Activated naive CD8-positive, alpha-beta T cell treated with anti-CD3 and anti-CD28 coated beads, Interleukin-2, amount 10 ng/mL, durations not matched to agents 7 days and 5 days (primary cell): ENCODE measurements around the gene CPVL. TPM values are rescaled to one million over a fixed set of nuclear protein-coding genes. Genes with fewer than 3 reads are reported as not detected.

ENCODE experiments used
- ATAC-seq: fragments of 150-1000 bp; cut with Tn5 transposase; one replicate; pipeline ENCODE4 v1.10.0; 2021; ENCODE audit warnings: low read depth, moderate library complexity
- POLR2A ChIA-PET: fragments of 350-600 bp; sonication (Branson Sonifier 250); formaldehyde crosslinking; loops from one replicate; lab custom pipeline; 2021; ENCODE audit warnings: antibody characterized with exemption; lab: Charles Lee
- DNase-seq: peaks from one replicate; pipeline ENCODE4 v3.0.0; 2021
- H3K27ac Mint-ChIP-seq: one replicate; pipeline ENCODE4 v1.8.0; 2022; ENCODE audit warnings: mild to moderate bottlenecking, mixed read lengths
- H3K27me3 Mint-ChIP-seq: one replicate; pipeline ENCODE4 v1.8.0; 2022; ENCODE audit warnings: mild to moderate bottlenecking, moderate library complexity, mixed read lengths
- H3K36me3 Mint-ChIP-seq: one replicate; pipeline ENCODE4 v1.8.0; 2021; ENCODE audit warnings: mild to moderate bottlenecking, mixed read lengths
- H3K4me1 Mint-ChIP-seq: one replicate; pipeline ENCODE4 v1.8.0; 2021; ENCODE audit warnings: mixed read lengths
- H3K4me3 Mint-ChIP-seq: one replicate; pipeline ENCODE4 v1.8.0; 2022; ENCODE audit warnings: mild to moderate bottlenecking, moderate library complexity, mixed read lengths
- H3K9me3 Mint-ChIP-seq: one replicate; pipeline ENCODE4 v1.8.0; 2021; ENCODE audit warnings: mixed read lengths
- total RNA-seq, 2 experiments: library from RNA; stranded (reverse); gene quantifications; one replicate each; pipeline ENCODE4 v1.2.3, GENCODE V29; 2021

The CPVL gene
- 1 to 10 TPM in 1 of 2 experiments, under 1 TPM in 1; 0.75 to 1.2 TPM for total RNA-seq

GRCh38 chr7:29146057-29146706 is at the start of gene CPVL:
TSS of gene CPVL (minus strand) at chr7:29146537. CDS start at chr7:29121061, 25,476 bp downstream.
- Mint-ChIP-seq H3K4me3 (no peak within 1 kb of the TSS), H3K27ac (no peak within 1 kb of the TSS), H3K36me3 (no peaks in the 10 kb centered on the region), H3K9me3 (no peaks in the 10 kb centered on the region), H3K27me3 (peaks cover 49% of the 10 kb centered on the region), H3K4me1 (peaks cover 4% of the 10 kb centered on the region)
- DNase-seq: no peak
- POLR2A ChIA-PET: no interaction called here
- ATAC-seq: no peak

- DNase-seq (peak; percentile 69), ATAC-seq (peak; percentile 81)
- POLR2A ChIA-PET: no interaction called here
- H3K27me3 Mint-ChIP-seq: peaks cover 79% of the 10 kb centered on the region
- H3K4me3 Mint-ChIP-seq: peak within 1 kb of the TSS; percentile 92
- H3K36me3 Mint-ChIP-seq: no peaks in the 10 kb centered on the region
- peak within 1 kb of the TSS; percentile 73 for H3K27ac Mint-ChIP-seq
- no peaks in the 10 kb centered on the region for H3K9me3 Mint-ChIP-seq
- peaks cover 19% of the 10 kb centered on the region for H3K4me1 Mint-ChIP-seq
Measured at GRCh38 chr7:29194594-29195427, 48.5 kb upstream of the CPVL start, which contains the start of gene CHN2. TSS of gene CHN2 (plus strand) at chr7:29194775.

- no peak for ATAC-seq
- Mint-ChIP-seq H3K4me3 (peak overlapping the region; percentile 76), H3K4me1 (peaks cover 19% of the 10 kb centered on the region), H3K36me3 (no peaks in the 10 kb centered on the region), H3K9me3 (no peaks in the 10 kb centered on the region), H3K27ac (no peak overlapping the region), H3K27me3 (peaks cover 80% of the 10 kb centered on the region)
- POLR2A ChIA-PET: no interaction called here
- DNase-seq: no peak
Measured at GRCh38 chr7:29194206-29194593, 47.9 kb upstream of the CPVL start.

GRCh38 chr7:29193316-29194205 is 47.2 kb upstream of the CPVL start:
- H3K27ac Mint-ChIP-seq: no peak overlapping the region
- POLR2A ChIA-PET: no interaction called here
- no peaks in the 10 kb centered on the region for H3K36me3 Mint-ChIP-seq
- peak overlapping the region; percentile 28 for H3K4me3 Mint-ChIP-seq
- DNase-seq: no peak
- ATAC-seq: no peak
- H3K4me1 Mint-ChIP-seq: peaks cover 19% of the 10 kb centered on the region
- no peaks in the 10 kb centered on the region for H3K9me3 Mint-ChIP-seq
- peaks cover 79% of the 10 kb centered on the region for H3K27me3 Mint-ChIP-seq

GRCh38 chr7:29192811-29193210 is 46.5 kb upstream of the CPVL start:
- Mint-ChIP-seq H3K9me3 (no peaks in the 10 kb centered on the region), H3K27ac (no peak overlapping the region), H3K27me3 (peaks cover 75% of the 10 kb centered on the region), H3K36me3 (no peaks in the 10 kb centered on the region), H3K4me1 (peaks cover 19% of the 10 kb centered on the region), H3K4me3 (no peak overlapping the region)
- POLR2A ChIA-PET: no interaction called here
- ATAC-seq (no peak), DNase-seq (no peak)

- DNase-seq (no peak), ATAC-seq (no peak)
- Mint-ChIP-seq H3K36me3 (no peaks in the 10 kb centered on the region), H3K27ac (no peak overlapping the region), H3K27me3 (peaks cover 71% of the 10 kb centered on the region), H3K4me3 (no peak overlapping the region), H3K4me1 (peaks cover 19% of the 10 kb centered on the region), H3K9me3 (no peaks in the 10 kb centered on the region)
- POLR2A ChIA-PET: no interaction called here
Measured at GRCh38 chr7:29192323-29192722, 46.0 kb upstream of the CPVL start.

GRCh38 chr7:29190349-29191045 is 44.2 kb upstream of the CPVL start:
- no peaks in the 10 kb centered on the region for H3K9me3 Mint-ChIP-seq
- ATAC-seq: no peak
- POLR2A ChIA-PET: no interaction called here
- DNase-seq: no peak
- H3K27me3 Mint-ChIP-seq: peaks cover 62% of the 10 kb centered on the region
- peaks cover 2% of the 10 kb centered on the region for H3K4me1 Mint-ChIP-seq
- H3K27ac Mint-ChIP-seq: no peak overlapping the region
- no peak overlapping the region for H3K4me3 Mint-ChIP-seq
- H3K36me3 Mint-ChIP-seq: no peaks in the 10 kb centered on the region

- ATAC-seq (peak; percentile 56), DNase-seq (peak; percentile 67)
- no peak overlapping the region for H3K4me3 Mint-ChIP-seq
- no peaks in the 10 kb centered on the region for H3K36me3 Mint-ChIP-seq
- POLR2A ChIA-PET: interaction anchor here (0.5 kb wide), 1 partner anchor 237 kb away, joined by 3 read pairs; no protein-coding TSS in a partner anchor
- no peaks in the 10 kb centered on the region for H3K4me1 Mint-ChIP-seq
- H3K27me3 Mint-ChIP-seq: peaks cover 56% of the 10 kb centered on the region
- H3K9me3 Mint-ChIP-seq: no peaks in the 10 kb centered on the region
- no peak overlapping the region for H3K27ac Mint-ChIP-seq
Measured at GRCh38 chr7:29189743-29190201, 43.4 kb upstream of the CPVL start.

GRCh38 chr7:29185613-29186012 is 39.3 kb upstream of the CPVL start:
- POLR2A ChIA-PET: no interaction called here
- Mint-ChIP-seq H3K4me3 (no peak overlapping the region), H3K9me3 (no peaks in the 10 kb centered on the region), H3K27me3 (peaks cover 26% of the 10 kb centered on the region), H3K36me3 (no peaks in the 10 kb centered on the region), H3K4me1 (no peaks in the 10 kb centered on the region), H3K27ac (no peak overlapping the region)
- ATAC-seq (no peak), DNase-seq (no peak)

- ATAC-seq: no peak
Measured at GRCh38 chr7:29184599-29184998, 38.3 kb upstream of the CPVL start.

GRCh38 chr7:29179115-29179514 is 32.8 kb upstream of the CPVL start:
- Mint-ChIP-seq H3K4me1 (peaks cover 9% of the 10 kb centered on the region), H3K27me3 (peaks cover 17% of the 10 kb centered on the region), H3K36me3 (no peaks in the 10 kb centered on the region), H3K4me3 (no peak overlapping the region), H3K27ac (no peak overlapping the region), H3K9me3 (no peaks in the 10 kb centered on the region)
- no peak for ATAC-seq
- DNase-seq: no peak
- POLR2A ChIA-PET: no interaction called here

More at GRCh38 chr7:29184599-29184998, 38.3 kb upstream of the CPVL start:
- Mint-ChIP-seq H3K9me3 (no peaks in the 10 kb centered on the region), H3K36me3 (no peaks in the 10 kb centered on the region), H3K4me3 (no peak overlapping the region), H3K27me3 (peaks cover 16% of the 10 kb centered on the region), H3K4me1 (no peaks in the 10 kb centered on the region), H3K27ac (no peak overlapping the region)
- POLR2A ChIA-PET: no interaction called here
- DNase-seq: no peak

GRCh38 chr7:29177963-29178600 is 31.7 kb upstream of the CPVL start:
- Mint-ChIP-seq H3K27ac (no peak overlapping the region), H3K27me3 (peaks cover 17% of the 10 kb centered on the region), H3K9me3 (no peaks in the 10 kb centered on the region), H3K4me3 (no peak overlapping the region), H3K36me3 (no peaks in the 10 kb centered on the region), H3K4me1 (peaks cover 9% of the 10 kb centered on the region)
- no peak for DNase-seq
- ATAC-seq: peak; percentile 54
- POLR2A ChIA-PET: no interaction called here
